ENCODE results near the gene SLC22A4. TPM values are rescaled to one million over a fixed set of nuclear protein-coding genes. Genes with fewer than 3 reads are reported as not detected.

Gene SLC22A4
- total RNA-seq, 1 donor from 2014 or later = 0.48 TPM

GRCh38 chr5:132355140-132355765, 61.1 kb downstream of the SLC22A4 start:
- no peak for TF ChIP-seq CTCF (IDR thresholded peaks at IDR 0.05; ENCODE audit: unreplicated experiment)
- Mint-ChIP-seq H3K4me3 (ENCODE audit: low read depth) (no peak overlapping the region), H3K27me3 (no peaks in the 10 kb centered on the region), H3K9me3 (ENCODE audit: low read depth) (peaks cover 4% of the 10 kb centered on the region), H3K36me3 (ENCODE audit: insufficient read depth) (peaks cover 16% of the 10 kb centered on the region), H3K4me1 (ENCODE audit: low read depth) (no peaks in the 10 kb centered on the region), H3K27ac (no peak overlapping the region)
- no peak for DNase-seq (ENCODE audit: low spot score, unreplicated experiment)

GRCh38 chr5:132358775-132359174, 64.6 kb downstream of the SLC22A4 start:
- peaks cover 12% of the 10 kb centered on the region for H3K36me3 Mint-ChIP-seq (ENCODE audit: insufficient read depth)
- no peaks in the 10 kb centered on the region for H3K27me3 Mint-ChIP-seq
- no peaks in the 10 kb centered on the region for H3K4me1 Mint-ChIP-seq (ENCODE audit: low read depth)
- TF ChIP-seq CTCF (IDR thresholded peaks at IDR 0.05; ENCODE audit: unreplicated experiment) = no peak
- H3K9me3 Mint-ChIP-seq (ENCODE audit: low read depth) = no peaks in the 10 kb centered on the region
- DNase-seq (ENCODE audit: low spot score, unreplicated experiment) = no peak
- no peak overlapping the region for H3K4me3 Mint-ChIP-seq (ENCODE audit: low read depth)
- H3K27ac Mint-ChIP-seq = no peak overlapping the region

DNA sequence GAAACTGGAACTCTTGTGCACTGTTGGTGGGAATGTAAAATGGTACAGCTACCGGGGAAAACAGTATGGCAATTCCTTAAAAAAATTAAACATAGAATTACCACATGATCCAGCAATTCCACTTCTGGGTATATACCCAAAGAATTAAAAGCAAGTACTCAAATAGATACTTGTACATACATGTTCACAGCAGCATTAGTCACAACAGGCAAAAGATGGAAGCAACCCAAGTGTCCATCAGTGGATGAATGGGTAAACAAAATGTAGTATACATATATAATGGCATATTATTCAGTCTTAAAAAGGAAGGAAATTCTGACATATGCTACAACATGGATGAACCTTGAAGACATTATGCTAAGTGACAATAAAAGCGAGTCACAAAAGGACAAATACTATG, 67.9 kb downstream of the SLC22A4 start:
- Mint-ChIP-seq H3K4me1 (ENCODE audit: low read depth) (no peaks in the 10 kb centered on the region), H3K4me3 (ENCODE audit: low read depth) (no peak overlapping the region), H3K27me3 (no peaks in the 10 kb centered on the region), H3K36me3 (ENCODE audit: insufficient read depth) (peaks cover 11% of the 10 kb centered on the region), H3K27ac (no peak overlapping the region), H3K9me3 (ENCODE audit: low read depth) (no peaks in the 10 kb centered on the region)
- no peak for DNase-seq (ENCODE audit: low spot score, unreplicated experiment)
- TF ChIP-seq CTCF (IDR thresholded peaks at IDR 0.05; ENCODE audit: unreplicated experiment) = no peak

DNA sequence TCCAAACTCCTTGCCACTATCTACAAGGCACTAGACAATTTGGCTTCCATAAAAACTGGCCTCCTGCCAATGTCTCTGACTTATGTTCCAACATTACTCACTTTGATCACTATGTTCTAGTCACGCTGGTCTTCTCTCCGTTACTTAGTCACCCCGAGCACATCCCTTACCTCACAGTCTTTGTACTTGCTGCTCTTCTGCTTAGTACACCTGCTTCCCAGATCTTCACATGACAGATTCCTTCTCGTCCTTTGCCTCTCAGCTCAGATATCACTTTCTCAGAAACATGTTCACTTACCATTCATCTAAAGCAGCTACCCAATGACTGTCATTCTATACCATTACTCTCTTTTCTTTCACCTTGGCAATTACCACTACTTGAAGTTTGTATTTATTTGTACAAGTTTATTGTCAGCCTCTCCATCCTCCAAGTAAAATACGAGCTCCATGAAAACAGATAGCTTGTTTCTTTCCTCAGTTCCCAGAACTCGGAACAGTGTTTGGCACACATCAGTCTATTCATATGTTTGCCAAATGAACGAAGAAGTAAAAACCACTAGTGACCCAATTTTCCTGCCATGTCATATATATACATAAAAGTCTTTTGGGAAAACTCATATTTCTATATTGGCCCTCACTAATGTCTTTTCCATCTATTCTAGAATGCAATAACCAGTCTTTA, 69.4 kb downstream of the SLC22A4 start:
- no peak overlapping the region for H3K4me3 Mint-ChIP-seq (ENCODE audit: low read depth)
- no peaks in the 10 kb centered on the region for H3K9me3 Mint-ChIP-seq (ENCODE audit: low read depth)
- H3K27ac Mint-ChIP-seq = no peak overlapping the region
- H3K36me3 Mint-ChIP-seq (ENCODE audit: insufficient read depth) = peaks cover 11% of the 10 kb centered on the region
- H3K27me3 Mint-ChIP-seq = no peaks in the 10 kb centered on the region
- peaks cover 1% of the 10 kb centered on the region for H3K4me1 Mint-ChIP-seq (ENCODE audit: low read depth)
- no peak for DNase-seq (ENCODE audit: low spot score, unreplicated experiment)
- no peak for TF ChIP-seq CTCF (IDR thresholded peaks at IDR 0.05; ENCODE audit: unreplicated experiment)

GRCh38 chr5:132364319-132364718, 70.1 kb downstream of the SLC22A4 start:
- DNase-seq (ENCODE audit: low spot score, unreplicated experiment) = no peak
- peaks cover 3% of the 10 kb centered on the region for H3K4me1 Mint-ChIP-seq (ENCODE audit: low read depth)
- H3K27me3 Mint-ChIP-seq = no peaks in the 10 kb centered on the region
- no peaks in the 10 kb centered on the region for H3K9me3 Mint-ChIP-seq (ENCODE audit: low read depth)
- TF ChIP-seq CTCF (IDR thresholded peaks at IDR 0.05; ENCODE audit: unreplicated experiment) = no peak
- peaks cover 11% of the 10 kb centered on the region for H3K36me3 Mint-ChIP-seq (ENCODE audit: insufficient read depth)
- H3K4me3 Mint-ChIP-seq (ENCODE audit: low read depth) = no peak overlapping the region
- H3K27ac Mint-ChIP-seq = no peak overlapping the region

Data from progenitor cell of endocrine pancreas (in vitro differentiated cells).